K562 (cell line): Measurements from ENCODE around the gene MUC5AC. TPM values are rescaled to one million over a fixed set of nuclear protein-coding genes. Genes with fewer than 3 reads are reported as not detected.

Experiments
- ATF6 ChIP-seq: sonication (generic); formaldehyde crosslinking; IDR thresholded peaks from 2 replicates; pipeline ENCODE4 v1.4.0; 2020; ENCODE audit warnings: mild to moderate bottlenecking, missing genetic modification reagents
- HMG20A ChIP-seq: fragments of 450-650 bp; formaldehyde crosslinking; conservative IDR thresholded peaks from 2 replicates; pipeline ENCODE4 v1.4.0; 2020; ENCODE audit warnings: mild to moderate bottlenecking, mixed read lengths
- ILK ChIP-seq: fragments of 450-650 bp; IDR thresholded peaks from 2 replicates; pipeline ENCODE4 v1.6.1; 2016; ENCODE audit warnings: missing genetic modification characterization, low read depth, mild to moderate bottlenecking, missing compliant biosample characterization, moderate library complexity, borderline replicate concordance
- STAG1 ChIP-seq: sonication (generic); formaldehyde crosslinking; IDR thresholded peaks from 2 replicates; pipeline ENCODE4 v1.5.0; 2020; ENCODE audit warnings: missing genetic modification reagents, borderline replicate concordance
- ZBTB34 ChIP-seq: fragments of 250-450 bp; sonication (Bioruptor Pico); IDR thresholded peaks from 2 replicates; pipeline ENCODE4 v1.8.0; 2021; ENCODE audit warnings: mild to moderate bottlenecking, moderate library complexity
- polyA plus RNA-seq, 8 experiments: library from polyadenylated mRNA; depleted of rRNA in 4 of 8; stranded (reverse) in 5 of 8; unstranded in 3 of 8; fragments of >200 nt; fragmentation: Nextera tagmentation in 2 of 8; fragmentation: Illumina TruSeq in 1 of 8; extraction: Ambion mirVana in 2 of 8; extraction: Trizol in 1 of 8; gene quantifications; 2 replicates each; pipeline versions ENCODE4 v1.2.1 to v1.2.3, GENCODE V29; 2011 to 2014; ENCODE audit warnings: inconsistent platforms in 1 of 8, missing spikeins in 1 of 8
- total RNA-seq, 7 experiments: library from RNA; depleted of rRNA in 6 of 7; stranded (reverse); fragments of >200 nt in 6 of 7; fragmentation: Illumina TruSeq in 2 of 7; extraction: Trizol in 2 of 7; gene quantifications; 2 replicates each; pipeline versions ENCODE4 v1.2.1 to v1.2.3, GENCODE V29; 2011 to 2021; ENCODE audit warnings: low replicate concordance in 1 of 7
- TF ChIP-seq, protein P1 (sequence below), 2 experiments: fragments of 450-650 bp in 1 of 2; sonication (generic) in 1 of 2; formaldehyde crosslinking in 1 of 2; IDR thresholded peaks; 2 replicates each; pipeline versions ENCODE4 v1.7.1 to v1.9.0; 2016 to 2022; ENCODE audit warnings: inconsistent platforms in 1 of 2, mild to moderate bottlenecking in 1 of 2, missing genetic modification reagents in 1 of 2

The MUC5AC gene
- total and polyA plus RNA-seq, 9 of the 15 experiments (the other 6 are each of a cell fraction or from before 2014, with no cell fraction given): not detected

GRCh38 chr11:1150769-1151365 lies 6.9 kb upstream of the MUC5AC start (continued):
- no peak for TF ChIP-seq ATF6 (CRISPR knock-in tag)
- TF ChIP-seq, protein P1, sequence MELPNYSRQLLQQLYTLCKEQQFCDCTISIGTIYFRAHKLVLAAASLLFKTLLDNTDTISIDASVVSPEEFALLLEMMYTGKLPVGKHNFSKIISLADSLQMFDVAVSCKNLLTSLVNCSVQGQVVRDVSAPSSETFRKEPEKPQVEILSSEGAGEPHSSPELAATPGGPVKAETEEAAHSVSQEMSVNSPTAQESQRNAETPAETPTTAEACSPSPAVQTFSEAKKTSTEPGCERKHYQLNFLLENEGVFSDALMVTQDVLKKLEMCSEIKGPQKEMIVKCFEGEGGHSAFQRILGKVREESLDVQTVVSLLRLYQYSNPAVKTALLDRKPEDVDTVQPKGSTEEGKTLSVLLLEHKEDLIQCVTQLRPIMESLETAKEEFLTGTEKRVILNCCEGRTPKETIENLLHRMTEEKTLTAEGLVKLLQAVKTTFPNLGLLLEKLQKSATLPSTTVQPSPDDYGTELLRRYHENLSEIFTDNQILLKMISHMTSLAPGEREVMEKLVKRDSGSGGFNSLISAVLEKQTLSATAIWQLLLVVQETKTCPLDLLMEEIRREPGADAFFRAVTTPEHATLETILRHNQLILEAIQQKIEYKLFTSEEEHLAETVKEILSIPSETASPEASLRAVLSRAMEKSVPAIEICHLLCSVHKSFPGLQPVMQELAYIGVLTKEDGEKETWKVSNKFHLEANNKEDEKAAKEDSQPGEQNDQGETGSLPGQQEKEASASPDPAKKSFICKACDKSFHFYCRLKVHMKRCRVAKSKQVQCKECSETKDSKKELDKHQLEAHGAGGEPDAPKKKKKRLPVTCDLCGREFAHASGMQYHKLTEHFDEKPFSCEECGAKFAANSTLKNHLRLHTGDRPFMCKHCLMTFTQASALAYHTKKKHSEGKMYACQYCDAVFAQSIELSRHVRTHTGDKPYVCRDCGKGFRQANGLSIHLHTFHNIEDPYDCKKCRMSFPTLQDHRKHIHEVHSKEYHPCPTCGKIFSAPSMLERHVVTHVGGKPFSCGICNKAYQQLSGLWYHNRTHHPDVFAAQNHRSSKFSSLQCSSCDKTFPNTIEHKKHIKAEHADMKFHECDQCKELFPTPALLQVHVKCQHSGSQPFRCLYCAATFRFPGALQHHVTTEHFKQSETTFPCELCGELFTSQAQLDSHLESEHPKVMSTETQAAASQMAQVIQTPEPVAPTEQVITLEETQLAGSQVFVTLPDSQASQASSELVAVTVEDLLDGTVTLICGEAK (IDR thresholded peaks at IDR 0.05): no peak
- TF ChIP-seq, protein P1 (CRISPR knock-in tag; IDR thresholded peaks at IDR 0.05): no peak
- no peak for TF ChIP-seq ZBTB34 (CRISPR knock-in tag)
- no peak for TF ChIP-seq ILK
- no peak for TF ChIP-seq HMG20A (CRISPR knock-in tag)
- no peak for TF ChIP-seq STAG1 (CRISPR knock-in tag)
